ENCODE measurements around the gene WNK2.

- TF ChIP-seq CTCF (IDR thresholded peaks at IDR 0.05; ENCODE audit: insufficient read depth, low read length, poor library complexity, severe bottlenecking) = no peak
- TF ChIP-seq EZH2phosphoT487 (conservative IDR thresholded peaks at IDR 0.05; ENCODE audit: low read length) = no peak
Observed at GRCh38 chr9:93265972-93266371, 82.0 kb downstream of the WNK2 start.
